NCI-H2029 treated with DMSO at 0.1 percent for 48 hours (cell line): Measurements from ENCODE around the gene SRP68.

ENCODE experiments used
- DNase-seq: peaks from one replicate; lab custom pipeline; 2025; lab: John Stamatoyannopoulos, UW

The SRP68 gene

GRCh38 chr17:76017481-76018339, 54.6 kb downstream of the SRP68 start:
- DNase-seq = no peak

- peak; percentile 58 for DNase-seq
Observed at GRCh38 chr17:76014925-76015261, 57.4 kb downstream of the SRP68 start.

GRCh38 chr17:76014100-76014924, 58.0 kb downstream of the SRP68 start:
- DNase-seq = peak; percentile 24

- DNase-seq = no peak
Observed at GRCh38 chr17:76013377-76013932, 58.9 kb downstream of the SRP68 start.

- no peak for DNase-seq
Observed at GRCh38 chr17:76011951-76012350, 60.4 kb downstream of the SRP68 start.

- no peak for DNase-seq
Observed at GRCh38 chr17:76009969-76010661, 62.2 kb downstream of the SRP68 start.

- no peak for DNase-seq
Observed at GRCh38 chr17:76009447-76009846, 62.9 kb downstream of the SRP68 start.

GRCh38 chr17:76008630-76009425, 63.5 kb downstream of the SRP68 start:
- no peak for DNase-seq

GRCh38 chr17:76008208-76008607, 64.1 kb downstream of the SRP68 start:
- DNase-seq = no peak

- no peak for DNase-seq
Observed at GRCh38 chr17:76007850-76008165, 64.5 kb downstream of the SRP68 start.

GRCh38 chr17:76007131-76007849, 65.0 kb downstream of the SRP68 start:
- DNase-seq = no peak

- peak; percentile 19 for DNase-seq
Observed at GRCh38 chr17:76005263-76006149, 66.8 kb downstream of the SRP68 start.

GRCh38 chr17:76004750-76005262, 67.5 kb downstream of the SRP68 start:
- DNase-seq = no peak

- no peak for DNase-seq
Observed at GRCh38 chr17:76003915-76004314, 68.4 kb downstream of the SRP68 start.

GRCh38 chr17:76002100-76002499, 70.2 kb downstream of the SRP68 start:
- DNase-seq = no peak

GRCh38 chr17:76000755-76001521, 71.4 kb downstream of the SRP68 start, which contains the start of gene CDK3:
Gene CDK3, plus strand, starts transcription at chr17:76000855. Its CDS starts 571 bp downstream, at chr17:76001426.
- DNase-seq = no peak

GRCh38 chr17:76000016-76000754, 72.1 kb downstream of the SRP68 start:
- DNase-seq = no peak

GRCh38 chr17:75998327-75998795, 74.0 kb downstream of the SRP68 start:
- DNase-seq = no peak
